Stomach (tissue), 9 donors: ENCODE measurements around the gene REC114. TPM values are rescaled to one million over a fixed set of nuclear protein-coding genes. Genes with fewer than 3 reads are reported as not detected.
"Not testable (repeated sequence)": the region's sequence is repeated elsewhere in the genome, so short reads cannot be mapped to it uniquely, and the experiment has no call there.

Source experiments
- DNase-seq, 2 donors: peaks; one replicate each; pipeline versions ENCODE4 v3.0.0 to v3.0.0-alpha.2; 2013 to 2019
- H3K27ac ChIP-seq, 5 donors: fragments of 200-600 bp in 4 of 5; sonication (generic) in 4 of 5; one replicate each; pipeline ENCODE4 v1.5.1; 2013 to 2019; ENCODE audit warnings: mild to moderate bottlenecking in 1 of 5, moderate library complexity in 1 of 5
- H3K27me3 ChIP-seq, 3 donors: fragments of 200-600 bp; sonication (generic); one replicate each; pipeline ENCODE4 v1.5.1; 2017 to 2019; ENCODE audit warnings: mixed run types in 1 of 3
- H3K36me3 ChIP-seq, 4 donors: fragments of 200-600 bp; sonication (generic); 1 replicate in 3 of 4; 2 replicates in 1 of 4; pipeline ENCODE4 v1.5.1; 2016 to 2019
- H3K4me1 ChIP-seq, 4 donors: fragments of 200-600 bp; sonication (generic); one replicate each; pipeline ENCODE4 v1.5.1; 2016 to 2019
- H3K4me3 ChIP-seq, 4 donors: fragments of 200-600 bp; sonication (generic) in 3 of 4; one replicate each; pipeline ENCODE4 v1.5.1; 2016 to 2019; ENCODE audit warnings: mild to moderate bottlenecking in 1 of 4
- H3K9me3 ChIP-seq, 4 donors: fragments of 200-600 bp; sonication (generic); one replicate each; pipeline ENCODE4 v1.5.1; 2016 to 2019
- EP300 ChIP-seq: sonication (generic); formaldehyde crosslinking; IDR thresholded peaks from one replicate; pipeline ENCODE4 v1.6.1; 2017; ENCODE audit warnings: antibody characterized with exemption
- POLR2A ChIP-seq, 4 donors: fragments of 450-650 bp; IDR thresholded peaks; one replicate each; pipeline ENCODE4 v1.6.1; 2016; ENCODE audit warnings: antibody characterized with exemption in 4 of 4, control low read depth in 2 of 4, mild to moderate bottlenecking in 1 of 4, moderate library complexity in 1 of 4
- POLR2AphosphoS5 ChIP-seq, 3 donors: sonication (generic); formaldehyde crosslinking; IDR thresholded peaks; one replicate each; pipeline ENCODE4 v1.6.1; 2016; ENCODE audit warnings: antibody characterized with exemption in 3 of 3
- WGBS, 5 donors: extraction: QIAGEN DNeasy Blood & Tissue Kit in 3 of 5; methylation state at CpG; one replicate each; pipeline versions ENCODE4 v1.1.5 to v1.1.7; 2013 to 2018; 5-methylcytosine and 5-hydroxymethylcytosine counted together
- intact Hi-C: fragments of 100-400 bp; cut with DNase I; formaldehyde crosslinking; loops from one replicate; pipeline ENCODE4 v1.15.1; 2023; ENCODE audit warnings: low total_unique reads
- polyA plus RNA-seq, 3 donors: library from polyadenylated mRNA; stranded (reverse); fragments of 200-250 nt; gene quantifications; one replicate each; pipeline ENCODE4 v1.2.3, GENCODE V29; 2013
- total RNA-seq, 5 donors: library from RNA; depleted of rRNA; stranded (reverse); fragments of >200 nt; gene quantifications; one replicate each; pipeline versions ENCODE4 v1.1.0 to v1.2.3, GENCODE V29; 2014 to 2016
- TF ChIP-seq, protein P1 (sequence below), 7 experiments: fragments of 450-650 bp in 4 of 7; fragments of 200-600 bp in 3 of 7; sonication (generic) in 3 of 7; IDR thresholded peaks; one replicate each; pipeline ENCODE4 v1.5.1; 2016 to 2019; ENCODE audit warnings: antibody characterized with exemption in 7 of 7, control low read depth in 2 of 7, mild to moderate bottlenecking in 1 of 7
- donor health status: healthy with polysubstance abuse.
- donor health status: Bipolar disorder and iron deficiency.
- donor health status: healthy.

The REC114 gene
- total and polyA plus RNA-seq, 8 donors: not detected

DNA sequence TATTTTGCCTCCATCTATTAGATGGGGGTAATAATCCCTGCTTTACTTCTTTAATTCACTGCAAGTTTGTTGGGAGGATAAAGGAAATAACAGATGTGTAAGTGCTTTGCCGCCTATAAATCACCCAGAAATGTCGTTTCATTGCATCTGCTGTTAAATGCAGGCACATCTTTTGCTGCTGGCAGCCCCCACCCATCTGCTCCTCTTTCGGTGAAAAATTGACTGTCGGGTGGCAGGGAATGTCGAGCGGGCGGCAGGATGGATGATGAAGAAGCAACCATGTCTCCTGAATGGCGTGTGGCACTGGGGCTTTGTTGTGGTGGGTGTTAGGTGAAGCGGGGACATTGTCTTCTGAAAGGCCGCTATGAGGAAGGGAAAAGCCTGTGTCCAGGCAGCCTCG is 543 bp upstream of the REC114 start:
- H3K36me3 ChIP-seq: no peaks in the 10 kb centered on the region
- H3K27ac ChIP-seq: no peak overlapping the region
- H3K9me3 ChIP-seq: no peaks in the 10 kb centered on the region
- no peak overlapping the region for H3K4me3 ChIP-seq
- no peak for DNase-seq
- H3K4me1 ChIP-seq: no peaks in the 10 kb centered on the region
- WGBS, 5 donors: 87 to 92% (median 91%) methylated on average over 11 of the region's 11 CpGs
- H3K27me3 ChIP-seq: peaks cover 0 to 35% (median 7%) of the 10 kb centered on the region in 3 donors
- intact Hi-C loops: no loop called here
- TF ChIP-seq POLR2AphosphoS5 (IDR thresholded peaks at IDR 0.05) (no peak), EP300 (no peak), POLR2A (IDR thresholded peaks at IDR 0.05) (no peak)
- TF ChIP-seq, protein P1, sequence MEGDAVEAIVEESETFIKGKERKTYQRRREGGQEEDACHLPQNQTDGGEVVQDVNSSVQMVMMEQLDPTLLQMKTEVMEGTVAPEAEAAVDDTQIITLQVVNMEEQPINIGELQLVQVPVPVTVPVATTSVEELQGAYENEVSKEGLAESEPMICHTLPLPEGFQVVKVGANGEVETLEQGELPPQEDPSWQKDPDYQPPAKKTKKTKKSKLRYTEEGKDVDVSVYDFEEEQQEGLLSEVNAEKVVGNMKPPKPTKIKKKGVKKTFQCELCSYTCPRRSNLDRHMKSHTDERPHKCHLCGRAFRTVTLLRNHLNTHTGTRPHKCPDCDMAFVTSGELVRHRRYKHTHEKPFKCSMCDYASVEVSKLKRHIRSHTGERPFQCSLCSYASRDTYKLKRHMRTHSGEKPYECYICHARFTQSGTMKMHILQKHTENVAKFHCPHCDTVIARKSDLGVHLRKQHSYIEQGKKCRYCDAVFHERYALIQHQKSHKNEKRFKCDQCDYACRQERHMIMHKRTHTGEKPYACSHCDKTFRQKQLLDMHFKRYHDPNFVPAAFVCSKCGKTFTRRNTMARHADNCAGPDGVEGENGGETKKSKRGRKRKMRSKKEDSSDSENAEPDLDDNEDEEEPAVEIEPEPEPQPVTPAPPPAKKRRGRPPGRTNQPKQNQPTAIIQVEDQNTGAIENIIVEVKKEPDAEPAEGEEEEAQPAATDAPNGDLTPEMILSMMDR (IDR thresholded peaks at IDR 0.05): no peak

DNA sequence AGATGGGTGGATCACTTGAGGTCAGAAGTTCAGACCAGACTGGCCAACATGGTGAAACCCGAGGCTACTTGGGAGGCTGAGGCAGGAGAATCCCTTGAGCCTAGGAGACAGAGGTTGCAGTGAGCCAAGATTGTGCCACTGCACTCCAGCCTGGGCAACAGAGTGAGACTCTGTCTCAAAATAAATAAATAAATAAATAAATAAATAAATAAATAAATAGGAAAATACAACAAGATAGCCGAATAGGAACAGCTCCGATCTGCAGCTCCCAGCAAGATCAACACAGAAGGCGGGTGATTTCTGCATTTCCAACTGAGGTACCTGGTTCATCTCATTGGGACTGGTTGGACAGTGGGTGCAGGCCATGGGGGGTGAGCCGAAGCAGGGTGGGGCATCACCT is 4.5 kb downstream of the REC114 start:
- H3K27ac ChIP-seq, DNase-seq, H3K36me3 ChIP-seq, H3K4me1 ChIP-seq, H3K4me3 ChIP-seq, intact Hi-C loops, H3K9me3 ChIP-seq: not testable (repeated sequence)
- 91 to 95% (median 94%) methylated on average over 5 of the region's 5 CpGs for WGBS, 5 donors
- H3K27me3 ChIP-seq: peaks cover 0 to 11% (median 0%) of the 10 kb centered on the region in 3 donors

DNA sequence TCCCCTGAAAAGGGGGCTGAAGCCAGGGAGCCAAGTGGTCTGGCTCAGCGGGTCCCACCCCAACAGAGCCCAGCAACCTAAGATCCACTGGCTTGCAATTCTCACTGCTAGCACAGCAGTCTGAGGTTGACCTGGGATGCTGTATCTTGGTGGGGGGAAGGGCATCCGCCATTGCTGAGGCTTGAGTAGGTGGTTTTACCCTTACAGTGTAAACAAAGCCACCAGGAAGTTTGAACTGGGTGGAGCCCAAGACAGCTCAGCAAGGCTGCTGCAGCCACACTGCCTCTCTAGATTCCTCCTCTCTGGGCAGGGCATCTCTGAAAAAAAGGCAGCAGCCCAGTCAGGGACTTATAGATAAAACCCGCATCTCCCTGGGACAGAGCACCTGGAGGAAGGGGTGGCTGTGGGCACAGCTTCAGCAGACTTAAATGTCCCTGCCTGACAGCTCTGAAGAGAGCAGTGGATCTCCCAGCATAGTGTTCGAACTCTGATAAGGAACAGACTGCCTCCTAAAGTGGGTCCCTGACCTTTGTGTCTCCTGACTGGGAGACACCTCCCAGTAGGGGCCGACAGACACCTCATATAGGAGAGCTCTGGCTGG is 5.3 kb downstream of the REC114 start:
- H3K36me3 ChIP-seq, H3K4me1 ChIP-seq, intact Hi-C loops, H3K4me3 ChIP-seq, H3K9me3 ChIP-seq, H3K27ac ChIP-seq, H3K27me3 ChIP-seq: not testable (repeated sequence)
- peak; percentile 59 to 61 for DNase-seq
- peak in 1 of 3 donors; percentile 52 for TF ChIP-seq POLR2AphosphoS5 (IDR thresholded peaks at IDR 0.05)
- 42 to 55% (median 44%) methylated on average over 4 to 5 of the region's 5 CpGs for WGBS, 5 donors

DNA sequence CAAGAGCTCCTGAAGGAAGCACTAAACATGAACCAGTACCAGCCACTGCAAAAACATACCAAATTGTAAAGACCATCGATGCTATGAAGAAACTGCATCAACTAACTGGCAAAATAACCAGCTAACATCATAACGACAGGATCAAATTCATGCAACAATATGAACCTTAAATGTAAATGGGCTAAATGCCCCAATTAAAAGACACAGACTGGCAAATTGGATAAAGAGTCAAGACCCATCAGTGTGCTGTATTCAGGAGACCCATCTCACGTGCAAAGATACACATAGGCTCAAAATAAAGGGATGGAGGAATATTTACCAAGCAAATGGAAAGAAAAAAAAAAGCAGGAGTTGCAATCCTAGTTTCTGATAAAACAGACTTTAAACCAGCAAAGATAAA is 7.0 kb downstream of the REC114 start:
- H3K4me3 ChIP-seq, H3K4me1 ChIP-seq, H3K27ac ChIP-seq, intact Hi-C loops, H3K36me3 ChIP-seq, DNase-seq, H3K27me3 ChIP-seq, H3K9me3 ChIP-seq: not testable (repeated sequence)
- 68 to 96% (median 87%) methylated on average over 2 to 3 of the region's 3 CpGs for WGBS, 5 donors

DNA sequence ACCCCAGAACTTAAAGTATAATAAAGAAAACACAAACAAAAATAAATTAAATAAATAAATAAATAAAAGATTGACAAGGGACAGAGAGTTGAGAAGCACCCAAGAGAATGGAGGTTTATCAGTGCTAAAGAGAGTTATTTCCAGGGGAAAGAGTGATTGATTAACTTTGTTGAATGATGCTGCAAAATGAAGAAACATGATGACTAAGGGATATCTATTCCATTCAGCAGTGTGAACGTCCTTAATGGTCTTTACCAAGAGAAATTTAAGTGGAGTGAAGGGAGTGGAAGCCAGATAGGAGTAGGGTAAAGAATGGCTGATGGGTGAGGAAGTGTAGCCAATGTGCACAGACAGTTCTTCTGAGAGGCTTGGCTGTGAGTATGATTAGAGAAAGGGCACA is 11.1 kb downstream of the REC114 start:
- Histone ChIP-seq H3K4me3 (no peak overlapping the region), H3K36me3 (no peaks in the 10 kb centered on the region), H3K27ac (no peak overlapping the region), H3K4me1 (peaks cover 0 to 7% (median 0%) of the 10 kb centered on the region in 4 donors), H3K27me3 (no peaks in the 10 kb centered on the region), H3K9me3 (peaks cover 0 to 7% (median 0%) of the 10 kb centered on the region in 4 donors)
- TF ChIP-seq POLR2A (IDR thresholded peaks at IDR 0.05) (no peak), POLR2AphosphoS5 (IDR thresholded peaks at IDR 0.05) (no peak)
- no peak for DNase-seq
- WGBS, 5 donors: 7 to 19% (median 14%) methylated on average over 1 of the region's 1 CpG
- intact Hi-C loops: no loop called here

DNA sequence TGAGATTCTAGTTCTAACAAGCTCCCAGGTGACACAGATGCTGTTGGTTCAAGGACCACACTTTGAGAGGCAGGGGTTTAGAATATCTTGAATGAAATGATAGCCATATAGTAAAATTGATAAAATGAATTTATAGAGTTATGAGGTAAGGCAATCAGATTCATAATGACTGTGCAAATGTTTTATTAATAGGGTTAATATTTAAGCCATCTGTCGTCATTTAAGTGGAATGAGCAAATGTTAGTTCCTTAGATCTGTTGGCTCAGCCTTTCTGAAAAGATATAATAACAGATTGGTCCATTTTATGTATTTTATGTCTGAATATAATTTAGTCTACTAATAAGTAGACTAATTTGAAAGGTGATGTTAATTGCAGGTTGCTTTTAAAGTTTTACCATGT is 12.9 kb downstream of the REC114 start:
- intact Hi-C loops: no loop called here
- H3K4me1 ChIP-seq: peaks cover 0 to 7% (median 0%) of the 10 kb centered on the region in 4 donors
- TF ChIP-seq POLR2A (IDR thresholded peaks at IDR 0.05) (no peak), EP300 (no peak), POLR2AphosphoS5 (IDR thresholded peaks at IDR 0.05) (no peak)
- TF ChIP-seq, protein P1 (IDR thresholded peaks at IDR 0.05): no peak
- peak in 1 of 2 donors; percentile 12 for DNase-seq
- 27 to 57% (median 36%) methylated on average over 1 of the region's 1 CpG for WGBS, 5 donors
- no peaks in the 10 kb centered on the region for H3K27me3 ChIP-seq
- peaks cover 0 to 7% (median 0%) of the 10 kb centered on the region in 4 donors for H3K9me3 ChIP-seq
- H3K27ac ChIP-seq: peak overlapping the region in 2 of 5 donors; percentile 9 to 57
- no peak overlapping the region for H3K4me3 ChIP-seq
- H3K36me3 ChIP-seq: no peaks in the 10 kb centered on the region
